Lung microvascular endothelial cell (primary cell): ENCODE data around the gene TMEM248. TPM values are rescaled to one million over a fixed set of nuclear protein-coding genes. Genes with fewer than 3 reads are reported as not detected.
"Not testable (repeated sequence)": the region's sequence is repeated elsewhere in the genome, so short reads cannot be mapped to it uniquely, and the experiment has no call there.

Source experiments
- DNase-seq, 2 donors: peaks; one replicate each; pipeline versions ENCODE4 v3.0.0 to v3.0.0-alpha.2; 2010; ENCODE audit warnings: low read depth in 2 of 2
- total RNA-seq: library from RNA; depleted of rRNA; stranded (reverse); fragments of >200 nt; gene quantifications from 2 replicates; pipeline ENCODE4 v1.2.1, GENCODE V29; 2014

TMEM248 gene
- total RNA-seq, 1 donor from 2014 or later, result 67.1 TPM

DNA sequence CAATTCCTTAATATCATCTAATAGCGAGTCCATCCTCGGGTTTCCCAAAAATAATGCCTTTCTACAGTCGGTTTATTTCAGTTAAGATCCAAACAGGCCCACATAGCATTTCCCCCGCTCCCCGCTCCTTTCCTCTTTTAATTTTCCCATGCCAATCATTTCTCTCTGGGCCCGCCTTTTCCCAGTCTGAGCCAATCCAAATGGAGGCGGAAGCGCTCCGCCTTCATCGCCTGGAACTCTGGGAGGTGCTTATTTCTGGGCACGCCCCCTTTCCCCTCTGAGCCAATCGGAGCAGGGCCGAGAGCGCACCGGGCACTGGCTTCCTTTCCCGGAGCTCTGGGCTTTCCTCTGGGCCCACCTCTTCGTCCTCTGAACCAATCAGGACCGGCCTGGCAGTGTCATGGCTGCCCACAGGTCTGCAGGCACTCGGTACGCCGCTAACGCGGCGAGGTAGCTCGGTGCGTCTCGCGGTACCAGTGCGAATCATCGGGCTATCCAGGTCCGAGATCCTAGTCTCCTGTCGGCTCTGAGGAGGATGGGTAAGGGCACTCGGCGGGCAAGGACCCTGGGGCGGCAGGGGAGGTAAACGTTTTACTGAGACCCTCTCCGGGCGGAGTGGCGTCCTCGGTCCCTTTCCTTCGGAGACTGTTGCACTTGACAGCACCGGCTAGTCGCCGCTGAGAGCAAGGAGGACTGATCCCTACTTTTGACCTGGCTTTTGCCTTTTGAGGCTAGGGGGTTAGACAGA, 75.6 kb downstream of the TMEM248 start, which contains the start of gene TYW1:
TSS of gene TYW1 (plus strand) at position 390 of the 748 bp plus-strand sequence. CDS start at position 536, 146 bp downstream.
- DNase-seq, result peak; percentile 98

DNA sequence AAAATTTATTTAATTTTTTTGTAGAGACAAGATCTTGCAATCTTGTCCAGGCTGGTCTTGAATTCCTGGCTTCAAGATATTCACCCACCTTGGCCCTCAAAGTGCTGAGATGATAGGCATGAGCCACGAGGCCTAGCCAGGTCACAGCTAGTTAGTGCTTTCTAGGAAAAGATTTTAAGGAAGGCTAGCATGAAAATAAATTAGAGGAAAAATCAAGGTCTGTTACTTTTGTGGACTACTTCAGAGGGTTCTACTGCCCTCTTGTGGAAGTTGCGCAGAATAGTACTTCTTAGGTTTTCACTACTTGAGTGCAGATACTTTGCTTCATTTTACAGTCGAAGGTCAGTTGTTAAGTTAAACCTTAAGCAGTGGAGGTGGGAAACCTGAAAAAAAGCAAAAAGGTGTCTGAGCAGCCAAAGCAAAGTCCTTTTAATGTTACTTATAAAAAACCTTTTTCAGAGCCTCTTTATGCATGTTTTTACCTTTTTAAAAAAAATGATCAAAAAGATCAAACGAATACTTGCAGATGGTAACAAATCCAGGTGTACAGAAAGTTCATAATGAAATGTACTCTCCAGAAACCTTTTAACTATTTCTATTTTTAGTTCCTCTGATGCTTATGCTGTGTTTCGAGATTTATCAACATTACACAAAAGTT, 79.7 kb downstream of the TMEM248 start:
- DNase-seq, result peak in 1 of 2 donors; percentile 47

DNA sequence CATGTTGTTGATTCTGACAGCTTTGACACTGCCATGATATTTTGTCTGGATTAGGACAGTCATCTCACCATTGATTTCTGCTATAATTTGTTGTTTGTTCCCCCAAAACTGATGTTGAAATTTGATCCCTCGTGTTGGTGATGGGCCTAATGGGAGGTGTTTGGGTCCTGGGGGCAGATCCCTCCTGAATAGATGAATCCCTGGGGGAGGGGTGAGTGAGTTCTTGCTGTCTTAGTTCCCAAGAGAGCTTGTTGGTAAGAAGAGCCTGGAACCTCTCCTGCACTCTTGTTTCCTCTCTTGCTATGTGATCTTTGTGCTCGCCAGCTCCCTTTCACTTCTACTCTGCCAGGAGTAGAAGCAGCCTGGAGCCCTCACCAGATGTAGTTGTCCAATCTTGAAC, 83.1 kb downstream of the TMEM248 start:
- DNase-seq, result not testable (repeated sequence)

DNA sequence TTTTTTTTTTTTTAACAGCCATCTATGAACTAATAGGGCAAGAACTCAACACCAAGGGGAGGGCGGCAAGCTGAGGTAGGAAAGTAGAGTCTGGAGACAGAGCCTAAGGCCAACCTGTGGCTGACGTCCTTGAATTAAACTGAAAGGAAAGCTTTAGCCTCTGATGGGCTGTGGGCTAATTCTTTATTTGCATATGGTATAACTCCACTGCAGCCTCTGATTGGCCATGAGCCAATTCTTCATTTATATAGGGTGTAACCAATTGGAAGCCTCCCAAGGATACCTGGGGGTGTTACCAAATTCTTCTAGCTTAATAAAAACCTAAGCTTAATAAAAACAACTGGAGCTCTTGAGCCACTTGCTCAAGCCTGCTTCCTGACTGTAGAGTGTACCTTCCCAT, 85.9 kb downstream of the TMEM248 start:
- DNase-seq, result no peak

Other genes starting within 250 kb of the TMEM248 start
- 14.6 and 23.4 TPM in 2 replicates for gene RABGEF1, start 180.5 kb upstream of the TMEM248 start, total RNA-seq
- gene SBDS, start 74.4 kb downstream of the TMEM248 start, total RNA-seq, result 53.6 and 100 TPM in 2 replicates
- 9.4 and 12.1 TPM in 2 replicates for gene TYW1, start 75.6 kb downstream of the TMEM248 start, total RNA-seq